SJSA1 (cell line): ENCODE results near the gene CASP3. TPM values are rescaled to one million over a fixed set of nuclear protein-coding genes. Genes with fewer than 3 reads are reported as not detected.
"Not testable (repeated sequence)": the region's sequence is repeated elsewhere in the genome, so short reads cannot be mapped to it uniquely, and the experiment has no call there.

ENCODE experiments used
- DNase-seq, 2 experiments: peaks; one replicate each; pipeline ENCODE4 v3.0.0-alpha.2; 2015 to 2020; ENCODE audit warnings: low spot score in 2 of 2, low read depth in 1 of 2
- H3K27ac ChIP-seq: fragments of 250-450 bp; sonication (Bioruptor Pico); 2 replicates; pipeline ENCODE4 v1.5.1; 2020; ENCODE audit warnings: mild to moderate bottlenecking, moderate library complexity
- H3K27me3 ChIP-seq: fragments of 250-450 bp; sonication (Bioruptor Pico); replicated peaks from 2 replicates; pipeline ENCODE4 v1.5.1; 2020; ENCODE audit warnings: mild to moderate bottlenecking, moderate library complexity
- H3K36me3 ChIP-seq: fragments of 250-450 bp; sonication (Bioruptor Pico); 2 replicates; pipeline ENCODE4 v1.5.1; 2020; ENCODE audit warnings: mild to moderate bottlenecking
- H3K4me1 ChIP-seq: fragments of 250-450 bp; sonication (Bioruptor Pico); replicated peaks from 2 replicates; pipeline ENCODE4 v1.6.1; 2021; ENCODE audit warnings: mild to moderate bottlenecking
- H3K4me3 ChIP-seq: fragments of 250-450 bp; sonication (Bioruptor Pico); 2 replicates; pipeline ENCODE4 v1.5.1; 2020; ENCODE audit warnings: mild to moderate bottlenecking
- H3K9me3 ChIP-seq: fragments of 250-450 bp; sonication (Bioruptor Pico); replicated peaks from 2 replicates; pipeline ENCODE4 v1.5.1; 2020; ENCODE audit warnings: mild to moderate bottlenecking
- total RNA-seq: library from RNA; depleted of rRNA; stranded (reverse); fragments of >200 nt; shearing (Covaris generic); gene quantifications from 2 replicates; pipeline ENCODE4 v1.2.3, GENCODE V29; 2014

The CASP3 gene
- total RNA-seq, 1 experiment from 2014 or later: 58.6 TPM

- Histone ChIP-seq H3K36me3 (peaks cover 73% of the 10 kb centered on the region), H3K27ac (no peak overlapping the region), H3K27me3 (no peaks in the 10 kb centered on the region), H3K4me1 (no peaks in the 10 kb centered on the region), H3K4me3 (no peak overlapping the region), H3K9me3 (no peaks in the 10 kb centered on the region)
- no peak for DNase-seq
Observed at GRCh38 chr4:184636144-184636543, 13.1 kb downstream of the CASP3 start.

DNA sequence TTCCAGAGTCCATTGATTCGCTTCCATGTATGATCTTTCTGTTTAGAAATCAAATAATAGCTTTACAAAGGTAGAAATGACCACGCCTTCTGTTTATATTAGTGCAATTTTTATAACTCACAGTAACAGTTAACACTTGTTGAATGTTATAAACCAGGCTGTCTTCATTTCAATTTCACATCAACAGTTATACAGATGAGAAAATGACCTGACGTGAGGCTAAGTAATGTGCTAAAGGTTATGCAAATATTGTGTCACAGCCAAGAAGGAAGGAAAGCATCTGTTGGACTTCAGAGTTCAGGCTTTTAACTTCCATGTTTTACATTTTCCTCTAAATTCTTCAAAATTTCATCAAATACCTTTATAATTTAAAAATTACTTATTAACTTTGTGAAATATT is 13.9 kb downstream of the CASP3 start:
- DNase-seq: no peak
- H3K4me3 ChIP-seq: no peak overlapping the region
- H3K27me3 ChIP-seq: no peaks in the 10 kb centered on the region
- H3K27ac ChIP-seq: no peak overlapping the region
- no peaks in the 10 kb centered on the region for H3K4me1 ChIP-seq
- H3K36me3 ChIP-seq: peaks cover 77% of the 10 kb centered on the region
- no peaks in the 10 kb centered on the region for H3K9me3 ChIP-seq

DNA sequence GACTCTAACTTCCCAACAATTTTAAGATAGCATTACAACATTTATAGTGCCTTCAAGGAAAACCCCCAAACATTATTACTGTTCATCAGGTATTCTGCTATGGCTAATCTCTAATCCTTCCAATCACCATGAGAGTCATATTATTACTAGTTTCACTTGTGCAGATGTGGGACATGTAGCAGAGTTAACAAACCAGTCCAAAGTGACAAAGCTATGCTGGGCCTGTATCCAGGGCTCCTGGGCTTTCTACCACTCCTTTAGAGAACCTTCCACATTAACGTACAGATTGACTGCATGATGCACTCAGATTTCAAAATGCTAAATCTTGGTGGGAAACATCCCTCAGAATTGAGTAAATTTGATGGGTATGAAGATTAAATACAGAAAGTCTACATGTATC is 16.4 kb downstream of the CASP3 start:
- no peak overlapping the region for H3K27ac ChIP-seq
- H3K4me3 ChIP-seq: no peak overlapping the region
- DNase-seq: no peak
- H3K36me3 ChIP-seq: peaks cover 81% of the 10 kb centered on the region
- H3K27me3 ChIP-seq: no peaks in the 10 kb centered on the region
- H3K9me3 ChIP-seq: no peaks in the 10 kb centered on the region
- no peaks in the 10 kb centered on the region for H3K4me1 ChIP-seq

DNA sequence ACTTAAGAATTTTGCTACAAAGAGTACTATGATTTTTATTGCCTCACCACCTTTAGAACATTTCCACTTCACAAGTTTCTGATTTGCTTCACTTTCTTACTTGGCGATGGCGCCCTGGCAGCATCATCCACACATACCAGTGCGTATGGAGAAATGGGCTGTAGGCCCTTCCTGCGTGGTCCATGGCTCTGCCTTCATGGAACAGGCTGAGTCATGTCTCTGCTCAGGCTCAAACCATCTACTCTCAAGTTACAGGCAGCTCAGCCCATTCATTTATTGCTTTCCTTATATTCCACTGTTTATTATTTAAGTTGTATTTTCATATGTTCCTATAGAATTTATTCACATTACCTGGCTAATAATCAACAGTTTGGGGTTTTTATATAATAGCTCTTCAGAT is 21.1 kb downstream of the CASP3 start:
- no peak for DNase-seq
- no peaks in the 10 kb centered on the region for H3K4me1 ChIP-seq
- no peak overlapping the region for H3K4me3 ChIP-seq
- peaks cover 45% of the 10 kb centered on the region for H3K36me3 ChIP-seq
- H3K27me3 ChIP-seq: no peaks in the 10 kb centered on the region
- no peaks in the 10 kb centered on the region for H3K9me3 ChIP-seq
- no peak overlapping the region for H3K27ac ChIP-seq

DNA sequence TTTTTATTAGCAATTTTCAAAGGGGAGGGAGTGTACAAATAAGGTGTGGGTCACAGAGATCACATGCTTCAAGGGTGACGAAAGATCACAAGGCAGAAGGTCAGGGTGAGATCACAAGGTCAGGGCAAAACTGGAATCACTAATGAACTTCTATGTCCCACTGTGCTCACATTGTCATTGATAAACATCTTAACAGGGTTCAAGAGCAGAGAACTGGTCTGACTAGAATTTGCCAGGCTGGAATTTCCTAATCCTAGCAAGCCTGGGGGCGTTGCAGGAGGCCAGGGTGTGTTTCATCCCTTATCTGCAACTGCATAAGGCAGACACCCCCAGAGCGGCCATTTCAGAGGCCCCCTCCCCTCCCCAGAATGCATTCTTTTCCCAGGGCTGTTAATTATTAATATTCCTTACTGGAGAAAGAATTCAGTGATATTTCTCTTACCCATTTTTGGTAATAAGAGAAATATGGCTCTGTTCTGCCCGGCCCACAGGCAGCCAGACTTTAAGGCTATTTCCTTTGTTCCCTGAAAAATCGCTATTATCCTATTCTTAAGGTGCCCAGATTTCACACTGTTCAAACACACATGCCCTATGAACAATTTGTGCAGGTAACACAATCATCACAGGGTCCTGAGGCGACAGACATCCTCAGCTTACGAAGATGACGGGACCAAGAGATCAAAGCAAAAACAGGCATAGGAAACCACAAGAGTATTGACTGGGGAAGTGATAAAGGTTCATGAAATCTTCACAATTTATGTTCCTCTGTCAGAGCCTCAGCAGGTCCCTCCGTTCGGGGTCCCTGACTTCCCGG is 23.3 kb downstream of the CASP3 start:
- not testable (repeated sequence) for H3K27ac ChIP-seq, H3K9me3 ChIP-seq, DNase-seq, H3K4me3 ChIP-seq, H3K4me1 ChIP-seq, H3K27me3 ChIP-seq
- peaks cover 26% of the 10 kb centered on the region for H3K36me3 ChIP-seq

DNA sequence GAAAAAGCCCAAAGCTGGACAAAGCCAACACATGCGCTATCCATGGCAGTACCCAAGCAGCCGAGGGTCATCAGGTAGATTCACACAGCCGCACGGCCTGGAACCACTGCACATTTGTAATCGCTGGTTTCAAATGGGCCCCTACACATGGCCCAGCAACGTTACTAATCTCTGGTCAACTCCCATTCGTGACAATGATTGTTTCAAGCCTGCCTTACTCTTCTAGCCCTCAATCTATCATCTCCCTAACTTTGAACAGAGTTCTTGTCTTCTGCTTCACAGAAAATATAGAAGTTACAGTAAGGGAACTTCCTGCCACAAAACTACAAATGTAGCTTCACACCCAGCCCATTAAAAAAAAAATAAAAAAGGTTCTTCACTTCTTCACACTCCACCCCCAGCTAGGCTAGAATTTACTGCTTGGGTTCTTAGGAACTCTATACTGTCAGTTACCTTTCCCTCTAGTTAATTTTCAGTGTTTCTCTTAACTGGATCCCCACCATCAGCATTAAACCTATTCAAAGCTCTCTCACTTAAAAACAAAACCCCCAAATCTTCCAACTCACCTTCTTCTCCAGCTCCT is 24.2 kb downstream of the CASP3 start:
- Histone ChIP-seq H3K4me3 (no peak overlapping the region), H3K9me3 (no peaks in the 10 kb centered on the region), H3K27ac (no peak overlapping the region), H3K4me1 (no peaks in the 10 kb centered on the region), H3K27me3 (no peaks in the 10 kb centered on the region), H3K36me3 (peaks cover 16% of the 10 kb centered on the region)
- DNase-seq: no peak

GRCh38 chr4:184624504-184624903 is 24.7 kb downstream of the CASP3 start:
- not testable (repeated sequence) for H3K4me3 ChIP-seq, H3K4me1 ChIP-seq, H3K27me3 ChIP-seq, DNase-seq, H3K9me3 ChIP-seq, H3K27ac ChIP-seq
- H3K36me3 ChIP-seq: peaks cover 11% of the 10 kb centered on the region

DNA sequence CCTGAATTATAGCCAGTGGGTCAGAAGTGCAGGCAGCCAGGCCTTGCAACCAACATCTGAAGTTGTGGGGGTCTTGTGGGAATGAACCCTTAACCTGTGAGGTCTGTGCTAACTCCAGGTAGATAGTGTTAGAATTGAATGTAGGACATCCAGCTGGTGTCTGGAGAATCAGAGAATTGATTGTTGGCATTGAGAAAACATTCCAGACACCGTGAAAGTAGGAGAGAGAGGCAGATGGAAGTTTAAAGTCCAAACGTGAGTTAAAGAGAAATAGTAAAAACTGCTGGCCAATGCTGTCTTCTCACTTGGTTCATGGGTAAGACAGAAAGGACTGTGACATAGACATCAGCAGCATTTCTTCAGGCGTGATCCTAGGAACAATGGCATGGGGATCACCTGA is 27.7 kb downstream of the CASP3 start:
- H3K4me3 ChIP-seq: no peak overlapping the region
- no peak for DNase-seq
- H3K9me3 ChIP-seq: no peaks in the 10 kb centered on the region
- no peaks in the 10 kb centered on the region for H3K27me3 ChIP-seq
- no peaks in the 10 kb centered on the region for H3K4me1 ChIP-seq
- H3K36me3 ChIP-seq: no peaks in the 10 kb centered on the region
- H3K27ac ChIP-seq: no peak overlapping the region

GRCh38 chr4:184620212-184620867 is 28.9 kb downstream of the CASP3 start:
- Histone ChIP-seq H3K36me3 (no peaks in the 10 kb centered on the region), H3K27me3 (no peaks in the 10 kb centered on the region), H3K4me1 (no peaks in the 10 kb centered on the region), H3K4me3 (no peak overlapping the region), H3K9me3 (no peaks in the 10 kb centered on the region), H3K27ac (no peak overlapping the region)
- DNase-seq: no peak

DNA sequence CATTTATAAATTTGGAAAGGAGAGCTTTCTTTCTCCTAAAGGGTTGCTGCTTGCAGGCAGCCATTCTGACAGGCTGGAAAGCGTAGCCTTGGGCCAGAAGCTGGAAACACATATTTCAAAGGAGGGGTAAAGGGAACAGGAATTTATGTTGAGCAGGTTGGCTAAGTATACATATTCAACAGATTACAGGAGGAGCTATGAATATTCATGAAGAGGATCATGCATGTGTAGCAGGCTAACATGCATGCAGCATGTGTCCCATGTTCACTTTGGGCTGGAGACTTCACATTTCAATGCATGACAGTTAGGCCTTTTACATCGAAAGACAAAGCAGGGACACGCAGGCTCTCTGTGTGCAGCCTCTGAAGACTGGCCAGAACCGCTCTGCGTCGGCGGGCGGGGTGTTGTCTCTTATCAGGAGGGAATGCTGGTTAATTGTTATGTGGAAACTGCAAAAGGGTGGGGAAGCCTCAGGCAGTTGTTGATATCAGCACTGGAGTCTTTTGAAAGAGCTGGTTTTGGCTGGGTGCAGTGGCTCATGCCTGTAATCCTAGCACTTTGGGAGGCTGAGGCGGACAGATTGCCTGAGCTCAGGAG is 31.5 kb downstream of the CASP3 start:
- Histone ChIP-seq H3K4me3 (no peak overlapping the region), H3K27ac (no peak overlapping the region), H3K27me3 (no peaks in the 10 kb centered on the region), H3K36me3 (no peaks in the 10 kb centered on the region), H3K4me1 (no peaks in the 10 kb centered on the region), H3K9me3 (no peaks in the 10 kb centered on the region)
- DNase-seq: no peak

GRCh38 chr4:184616633-184617551 is 32.4 kb downstream of the CASP3 start:
- no peak for DNase-seq
- H3K9me3 ChIP-seq: no peaks in the 10 kb centered on the region
- H3K4me3 ChIP-seq: no peak overlapping the region
- no peak overlapping the region for H3K27ac ChIP-seq
- no peaks in the 10 kb centered on the region for H3K27me3 ChIP-seq
- H3K36me3 ChIP-seq: no peaks in the 10 kb centered on the region
- H3K4me1 ChIP-seq: no peaks in the 10 kb centered on the region

GRCh38 chr4:184616168-184616567 is 33.1 kb downstream of the CASP3 start:
- H3K9me3 ChIP-seq: not testable (repeated sequence)

GRCh38 chr4:184614509-184614908 is 34.7 kb downstream of the CASP3 start:
- DNase-seq: no peak
- Histone ChIP-seq H3K4me1 (no peaks in the 10 kb centered on the region), H3K27me3 (no peaks in the 10 kb centered on the region), H3K36me3 (no peaks in the 10 kb centered on the region), H3K9me3 (no peaks in the 10 kb centered on the region), H3K27ac (no peak overlapping the region), H3K4me3 (no peak overlapping the region)

More at GRCh38 chr4:184616168-184616567, 33.1 kb downstream of the CASP3 start:
- H3K4me3 ChIP-seq, H3K27ac ChIP-seq, H3K36me3 ChIP-seq, H3K27me3 ChIP-seq, DNase-seq, H3K4me1 ChIP-seq: not testable (repeated sequence)
